GM12873 (cell line): Measurements from ENCODE around the gene GPC6.

Experiments used
- TF ChIP-seq, protein P1 (sequence below): IDR thresholded peaks from 2 replicates; pipeline ENCODE4 v1.5.1; 2012; ENCODE audit warnings: low read depth, mild to moderate bottlenecking, moderate library complexity, low read length, control low read depth; ENCODE audit not compliant: insufficient read depth; ENCODE audit errors: missing control alignments

GPC6 gene

DNA sequence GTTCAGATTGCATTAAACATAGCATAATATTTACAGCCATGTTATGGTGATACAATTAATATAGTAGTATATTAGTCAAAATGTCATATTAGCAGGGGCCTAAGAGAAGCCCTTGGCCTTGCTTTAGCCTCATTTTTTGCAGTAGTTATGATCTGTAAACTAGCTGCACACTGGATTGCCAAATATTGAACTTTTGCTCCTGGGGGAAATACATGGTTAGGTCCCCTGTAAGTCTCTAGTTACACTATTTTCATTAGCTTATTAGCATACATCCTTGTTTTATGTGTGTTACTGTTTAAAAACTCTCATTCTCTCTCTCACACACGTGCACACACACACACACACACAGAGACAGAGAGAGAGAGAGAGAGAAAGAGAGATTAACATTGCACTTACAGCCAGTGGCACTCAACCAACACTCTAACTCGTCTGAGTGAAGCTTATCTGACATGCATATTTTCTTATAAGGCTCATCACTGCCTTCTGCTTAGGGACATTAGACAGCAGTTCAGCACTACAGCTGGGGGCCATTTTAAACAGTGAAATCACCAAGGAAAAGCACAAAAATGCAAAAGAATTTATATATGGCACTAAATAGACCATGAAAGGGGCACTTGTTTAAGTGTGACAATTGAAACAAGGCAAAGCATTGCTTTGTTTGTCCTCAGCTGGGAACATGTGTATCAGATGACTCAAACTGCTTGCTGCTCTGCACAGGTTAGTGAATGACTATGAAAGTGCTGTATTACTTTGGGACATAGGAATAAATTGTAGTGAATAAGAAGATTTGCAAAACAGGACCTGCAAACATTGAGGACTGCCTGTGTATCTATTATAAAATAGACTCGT, 278.7 kb downstream of the GPC6 start:
- TF ChIP-seq, protein P1, sequence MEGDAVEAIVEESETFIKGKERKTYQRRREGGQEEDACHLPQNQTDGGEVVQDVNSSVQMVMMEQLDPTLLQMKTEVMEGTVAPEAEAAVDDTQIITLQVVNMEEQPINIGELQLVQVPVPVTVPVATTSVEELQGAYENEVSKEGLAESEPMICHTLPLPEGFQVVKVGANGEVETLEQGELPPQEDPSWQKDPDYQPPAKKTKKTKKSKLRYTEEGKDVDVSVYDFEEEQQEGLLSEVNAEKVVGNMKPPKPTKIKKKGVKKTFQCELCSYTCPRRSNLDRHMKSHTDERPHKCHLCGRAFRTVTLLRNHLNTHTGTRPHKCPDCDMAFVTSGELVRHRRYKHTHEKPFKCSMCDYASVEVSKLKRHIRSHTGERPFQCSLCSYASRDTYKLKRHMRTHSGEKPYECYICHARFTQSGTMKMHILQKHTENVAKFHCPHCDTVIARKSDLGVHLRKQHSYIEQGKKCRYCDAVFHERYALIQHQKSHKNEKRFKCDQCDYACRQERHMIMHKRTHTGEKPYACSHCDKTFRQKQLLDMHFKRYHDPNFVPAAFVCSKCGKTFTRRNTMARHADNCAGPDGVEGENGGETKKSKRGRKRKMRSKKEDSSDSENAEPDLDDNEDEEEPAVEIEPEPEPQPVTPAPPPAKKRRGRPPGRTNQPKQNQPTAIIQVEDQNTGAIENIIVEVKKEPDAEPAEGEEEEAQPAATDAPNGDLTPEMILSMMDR = no peak

DNA sequence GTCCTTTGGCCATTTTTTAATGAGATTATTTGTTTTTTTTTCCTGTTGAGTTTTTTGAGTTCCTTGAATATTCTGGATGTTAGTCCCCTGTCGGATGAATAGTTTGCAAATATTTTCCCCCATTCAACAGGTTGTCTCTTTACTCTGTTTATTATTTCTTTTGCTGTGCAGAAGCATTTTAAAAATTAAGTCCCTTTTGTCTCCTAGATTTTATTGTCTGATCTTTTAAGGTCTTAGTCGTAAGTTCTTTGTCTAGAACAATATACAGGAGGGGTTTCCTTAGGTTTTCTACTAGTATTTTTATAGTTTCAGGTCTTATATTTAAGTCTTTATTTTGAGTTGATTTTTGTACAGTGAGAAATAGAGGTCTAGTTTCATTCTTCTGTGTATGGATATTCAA, 284.4 kb downstream of the GPC6 start:
- TF ChIP-seq, protein P1 = no peak

DNA sequence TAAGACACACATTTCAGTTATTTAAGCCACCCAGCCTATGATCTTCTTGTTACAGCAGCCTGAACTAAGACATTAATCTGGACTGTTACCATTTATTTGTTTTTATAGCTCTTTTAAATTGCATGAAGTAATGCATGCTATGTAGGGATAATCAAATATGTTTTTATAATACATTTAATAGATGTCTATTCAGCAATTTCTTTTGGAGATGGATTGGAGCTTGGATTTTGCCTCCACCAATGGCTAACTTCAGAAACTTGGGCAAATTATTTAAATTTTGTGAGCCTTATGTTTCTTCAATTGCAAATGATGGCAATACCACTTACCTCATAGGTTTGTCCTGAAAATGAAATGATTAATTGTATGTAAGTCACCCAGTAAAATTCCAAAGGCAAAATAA, 288.7 kb downstream of the GPC6 start:
- TF ChIP-seq, protein P1 = no peak

DNA sequence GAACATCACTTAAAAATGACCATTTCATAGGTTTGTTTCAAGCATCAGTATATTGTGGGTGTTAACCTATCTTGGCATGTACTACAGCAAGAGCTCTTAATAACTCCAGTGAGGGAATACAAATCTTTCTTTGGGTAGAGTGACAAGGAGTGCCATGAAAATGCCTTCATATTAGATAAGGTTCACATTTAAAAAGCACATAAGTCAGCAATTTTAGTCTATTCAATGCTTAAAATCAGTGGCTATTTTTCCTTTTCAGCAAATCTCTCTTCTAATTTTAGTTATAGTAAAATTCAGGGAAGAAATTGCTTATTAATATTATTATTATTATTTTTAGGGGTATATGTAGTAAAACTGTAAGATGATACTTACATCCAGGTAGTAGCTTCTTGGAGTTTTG, 291.1 kb downstream of the GPC6 start:
- TF ChIP-seq, protein P1 = no peak

DNA sequence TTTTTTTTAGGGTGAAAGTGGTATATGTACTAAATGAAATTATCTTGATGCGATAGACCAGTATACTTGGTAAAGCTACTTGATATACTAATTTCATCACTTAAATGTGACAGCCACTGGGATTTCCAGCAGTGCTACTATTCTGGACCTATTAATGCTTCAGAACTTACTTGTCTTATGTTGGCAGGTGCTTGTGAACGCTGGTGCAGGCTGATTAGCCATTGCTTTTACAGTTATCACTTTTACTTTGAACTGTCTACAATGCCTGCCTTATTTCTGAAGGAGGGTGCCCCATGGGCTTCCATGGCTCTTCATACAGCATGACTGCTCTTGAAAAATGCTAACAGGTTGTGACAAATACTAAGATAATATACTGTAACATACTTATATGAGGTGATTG, 294.7 kb downstream of the GPC6 start:
- TF ChIP-seq, protein P1 = no peak

DNA sequence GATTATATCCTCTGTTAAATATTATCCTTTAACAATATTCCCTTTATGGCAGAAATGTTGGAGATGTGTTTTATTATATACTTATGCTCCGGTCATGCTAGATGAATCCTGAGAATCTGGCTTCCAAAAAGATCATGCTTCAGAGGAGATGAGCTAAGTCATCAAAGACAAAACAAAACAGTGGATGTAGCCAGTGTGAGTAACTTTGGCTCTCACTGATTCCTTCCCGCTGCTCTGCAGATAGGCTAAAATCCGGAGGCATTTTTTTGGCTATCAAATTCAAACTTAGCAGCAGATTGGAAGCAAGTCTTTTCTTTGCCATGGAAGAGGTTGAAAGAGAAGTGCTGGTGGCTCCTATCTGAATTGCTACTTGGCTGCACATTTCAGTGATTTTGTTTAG, 295.9 kb downstream of the GPC6 start:
- TF ChIP-seq, protein P1 = no peak

DNA sequence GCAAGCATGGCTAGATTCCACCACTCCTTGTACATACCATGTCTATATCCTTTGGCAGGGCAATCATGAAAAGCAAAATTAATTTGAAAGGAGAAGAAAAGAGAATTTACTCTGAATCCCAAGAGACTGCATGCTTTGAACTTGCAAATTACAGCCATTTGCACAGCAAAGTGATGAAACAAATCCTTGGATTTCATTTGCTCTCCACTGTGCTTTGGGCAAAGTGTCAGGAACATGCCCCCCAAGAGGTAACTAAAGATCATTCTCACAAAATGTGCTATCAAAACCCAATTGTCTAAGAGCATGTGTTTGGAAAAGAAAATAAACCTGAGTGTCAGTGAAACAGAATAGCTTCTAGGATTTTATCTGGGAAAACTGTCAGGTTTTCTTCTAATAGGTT, 298.5 kb downstream of the GPC6 start:
- TF ChIP-seq, protein P1 = no peak
